ENCODE data around the gene RGS5.

- no peak for TF ChIP-seq POLR2A (IDR thresholded peaks at IDR 0.05)
- no peak for TF ChIP-seq POLR2AphosphoS5 (IDR thresholded peaks at IDR 0.05)
- TF ChIP-seq, protein P1, sequence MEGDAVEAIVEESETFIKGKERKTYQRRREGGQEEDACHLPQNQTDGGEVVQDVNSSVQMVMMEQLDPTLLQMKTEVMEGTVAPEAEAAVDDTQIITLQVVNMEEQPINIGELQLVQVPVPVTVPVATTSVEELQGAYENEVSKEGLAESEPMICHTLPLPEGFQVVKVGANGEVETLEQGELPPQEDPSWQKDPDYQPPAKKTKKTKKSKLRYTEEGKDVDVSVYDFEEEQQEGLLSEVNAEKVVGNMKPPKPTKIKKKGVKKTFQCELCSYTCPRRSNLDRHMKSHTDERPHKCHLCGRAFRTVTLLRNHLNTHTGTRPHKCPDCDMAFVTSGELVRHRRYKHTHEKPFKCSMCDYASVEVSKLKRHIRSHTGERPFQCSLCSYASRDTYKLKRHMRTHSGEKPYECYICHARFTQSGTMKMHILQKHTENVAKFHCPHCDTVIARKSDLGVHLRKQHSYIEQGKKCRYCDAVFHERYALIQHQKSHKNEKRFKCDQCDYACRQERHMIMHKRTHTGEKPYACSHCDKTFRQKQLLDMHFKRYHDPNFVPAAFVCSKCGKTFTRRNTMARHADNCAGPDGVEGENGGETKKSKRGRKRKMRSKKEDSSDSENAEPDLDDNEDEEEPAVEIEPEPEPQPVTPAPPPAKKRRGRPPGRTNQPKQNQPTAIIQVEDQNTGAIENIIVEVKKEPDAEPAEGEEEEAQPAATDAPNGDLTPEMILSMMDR (IDR thresholded peaks at IDR 0.05), result no peak
Measured at GRCh38 chr1:163240705-163241104, 38.0 kb upstream of the RGS5 start.
